Right atrium auricular region (tissue), 2 donors: ENCODE measurements around the gene HSPB9. TPM values are rescaled to one million over a fixed set of nuclear protein-coding genes. Genes with fewer than 3 reads are reported as not detected.

ENCODE experiments used
- DNase-seq: peaks from one replicate; pipeline ENCODE4 v3.0.0-alpha.2; 2019; ENCODE audit warnings: low spot score
- H3K27ac ChIP-seq, 2 donors: fragments of 200-600 bp; sonication (generic); 1 replicate in 1 of 2; 2 replicates in 1 of 2; pipeline ENCODE4 v1.5.1; 2016 to 2019
- H3K27me3 ChIP-seq, 2 donors: fragments of 200-600 bp; sonication (generic); one replicate each; pipeline versions ENCODE4 v1.5.1 to v1.6.0; 2017 to 2019
- H3K36me3 ChIP-seq: fragments of 200-600 bp; sonication (generic); one replicate; pipeline ENCODE4 v1.5.1; 2016
- H3K4me1 ChIP-seq, 2 donors: fragments of 200-600 bp; sonication (generic); one replicate each; pipeline versions ENCODE4 v1.5.1 to v1.6.0; 2017 to 2019
- H3K4me3 ChIP-seq, 2 donors: fragments of 200-600 bp; sonication (generic); 1 replicate in 1 of 2; 2 replicates in 1 of 2; pipeline ENCODE4 v1.5.1; 2017 to 2019; ENCODE audit warnings: mild to moderate bottlenecking in 1 of 2, moderate library complexity in 1 of 2
- H3K9me3 ChIP-seq, 2 donors: fragments of 200-600 bp; sonication (generic); one replicate each; pipeline ENCODE4 v1.5.1; 2019
- CTCF ChIP-seq, 2 donors: fragments of 200-600 bp; sonication (generic); IDR thresholded peaks; one replicate each; pipeline ENCODE4 v1.5.1; 2019; ENCODE audit warnings: antibody characterized with exemption in 2 of 2
- total RNA-seq, 2 donors: library from RNA; depleted of rRNA; stranded (reverse); fragments of >200 nt; gene quantifications; one replicate each; pipeline ENCODE4 v1.1.0, GENCODE V29; 2016

HSPB9 gene
- total RNA-seq, 2 donors from 2014 or later = not detected

- no peak for DNase-seq
- H3K27me3 ChIP-seq = no peaks in the 10 kb centered on the region
- no peaks in the 10 kb centered on the region for H3K36me3 ChIP-seq
- no peak overlapping the region for H3K27ac ChIP-seq
- H3K4me3 ChIP-seq = no peak overlapping the region
- TF ChIP-seq CTCF (IDR thresholded peaks at IDR 0.05) = no peak
- no peaks in the 10 kb centered on the region for H3K4me1 ChIP-seq
- no peaks in the 10 kb centered on the region for H3K9me3 ChIP-seq
Measured at GRCh38 chr17:42163696-42164407, 41.2 kb downstream of the HSPB9 start.

DNA sequence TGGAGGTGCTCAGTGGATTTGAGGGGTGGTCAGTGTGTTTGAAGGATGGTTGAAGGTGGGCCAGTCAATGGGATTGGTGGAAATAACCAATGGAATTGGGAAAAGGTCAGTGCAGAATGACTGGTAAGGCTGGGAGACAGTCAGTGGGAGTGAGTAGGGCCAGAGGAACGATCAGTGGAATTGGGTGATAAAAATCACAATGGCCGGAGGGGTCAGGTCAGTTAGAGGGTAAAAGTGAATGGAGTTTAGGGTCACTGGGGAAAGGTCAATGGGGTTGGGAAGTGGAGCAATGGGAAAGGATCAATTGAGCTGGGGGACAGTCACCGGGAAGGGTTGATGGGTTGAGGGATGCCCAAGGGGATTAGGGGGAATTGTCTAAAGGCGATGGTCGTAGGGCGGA is 43.1 kb downstream of the HSPB9 start:
- Histone ChIP-seq H3K27ac (no peak overlapping the region), H3K4me3 (no peak overlapping the region), H3K9me3 (no peaks in the 10 kb centered on the region), H3K36me3 (no peaks in the 10 kb centered on the region), H3K27me3 (no peaks in the 10 kb centered on the region), H3K4me1 (no peaks in the 10 kb centered on the region)
- TF ChIP-seq CTCF (IDR thresholded peaks at IDR 0.05) = no peak
- DNase-seq = no peak

GRCh38 chr17:42166196-42166763 is 43.7 kb downstream of the HSPB9 start:
- no peaks in the 10 kb centered on the region for H3K27me3 ChIP-seq
- no peak for DNase-seq
- no peak overlapping the region for H3K27ac ChIP-seq
- H3K4me3 ChIP-seq = no peak overlapping the region
- H3K4me1 ChIP-seq = no peaks in the 10 kb centered on the region
- no peaks in the 10 kb centered on the region for H3K9me3 ChIP-seq
- H3K36me3 ChIP-seq = no peaks in the 10 kb centered on the region
- no peak for TF ChIP-seq CTCF (IDR thresholded peaks at IDR 0.05)

- H3K36me3 ChIP-seq = no peaks in the 10 kb centered on the region
- DNase-seq = no peak
- TF ChIP-seq CTCF (IDR thresholded peaks at IDR 0.05) = no peak
- no peak overlapping the region for H3K27ac ChIP-seq
- H3K4me3 ChIP-seq = no peak overlapping the region
- H3K4me1 ChIP-seq = no peaks in the 10 kb centered on the region
- no peaks in the 10 kb centered on the region for H3K27me3 ChIP-seq
- H3K9me3 ChIP-seq = no peaks in the 10 kb centered on the region
Measured at GRCh38 chr17:42167807-42168206, 45.2 kb downstream of the HSPB9 start.

GRCh38 chr17:42169351-42169750 is 46.7 kb downstream of the HSPB9 start:
- no peaks in the 10 kb centered on the region for H3K27me3 ChIP-seq
- TF ChIP-seq CTCF (IDR thresholded peaks at IDR 0.05) = no peak
- no peaks in the 10 kb centered on the region for H3K36me3 ChIP-seq
- H3K4me3 ChIP-seq = no peak overlapping the region
- DNase-seq = no peak
- H3K27ac ChIP-seq = no peak overlapping the region
- no peaks in the 10 kb centered on the region for H3K4me1 ChIP-seq
- H3K9me3 ChIP-seq = no peaks in the 10 kb centered on the region

- no peak overlapping the region for H3K27ac ChIP-seq
- DNase-seq = no peak
- no peaks in the 10 kb centered on the region for H3K27me3 ChIP-seq
- H3K4me1 ChIP-seq = no peaks in the 10 kb centered on the region
- H3K36me3 ChIP-seq = no peaks in the 10 kb centered on the region
- no peaks in the 10 kb centered on the region for H3K9me3 ChIP-seq
- H3K4me3 ChIP-seq = no peak overlapping the region
- no peak for TF ChIP-seq CTCF (IDR thresholded peaks at IDR 0.05)
Measured at GRCh38 chr17:42171831-42172230, 49.2 kb downstream of the HSPB9 start.
